IMR-90 (cell line): Measurements from ENCODE around the gene EIF4A3. TPM values are rescaled to one million over a fixed set of nuclear protein-coding genes. Genes with fewer than 3 reads are reported as not detected.

Experiments used
- ATAC-seq: fragments of 200-7000 bp; cut with Tn5 transposase; 2 replicates; pipeline ENCODE4 v1.9.1; 2020; ENCODE audit warnings: low read depth, mild to moderate bottlenecking, moderate library complexity
- BruUV-seq: library from RNA; stranded (reverse); fragments of 400-500 nt; replicated peaks from 2 replicates; lab custom pipeline; 2021; lab: Mats Ljungman, UMichigan
- CTCF ChIA-PET: fragments of 300-600 bp; formaldehyde crosslinking; extraction: SDS; loops from one replicate; lab custom pipeline; 2021; ENCODE audit warnings: antibody characterized with exemption; lab: Yijun Ruan, JAX
- POLR2A ChIA-PET: fragments of 300-600 bp; sonication (Branson Sonifier 250); formaldehyde crosslinking; loops from one replicate; lab custom pipeline; 2022; ENCODE audit warnings: antibody characterized with exemption; ENCODE audit not compliant: unreplicated experiment; lab: Charles Lee
- DNase-seq: peaks from one replicate; pipeline ENCODE4 v3.0.0; 2013
- H2AFZ ChIP-seq: replicated peaks from 2 replicates; pipeline ENCODE3; 2013; ENCODE audit warnings: low read length, mild to moderate bottlenecking; ENCODE audit not compliant: poor library complexity
- H2AK5ac ChIP-seq: 2 replicates; pipeline ENCODE4 v1.6.1; 2013; ENCODE audit warnings: low read depth, low read length, inconsistent platforms
- H2AK9ac ChIP-seq: replicated peaks from 2 replicates; pipeline ENCODE3; 2013; ENCODE audit warnings: mild to moderate bottlenecking, low read depth, low read length, moderate library complexity; ENCODE audit not compliant: poor library complexity
- H2BK120ac ChIP-seq: 2 replicates; pipeline ENCODE4 v1.6.1; 2013; ENCODE audit warnings: low read depth, low read length, inconsistent platforms
- H2BK15ac ChIP-seq: 3 replicates; pipeline ENCODE4 v1.6.1; 2013; ENCODE audit warnings: low read depth, low read length, inconsistent platforms
- H2BK20ac ChIP-seq: 2 replicates; pipeline ENCODE4 v1.6.1; 2013; ENCODE audit warnings: low read depth, mild to moderate bottlenecking, inconsistent platforms, low read length, moderate library complexity
- H2BK5ac ChIP-seq: 2 replicates; pipeline ENCODE4 v1.6.1; 2013; ENCODE audit warnings: mild to moderate bottlenecking, low read depth, low read length, inconsistent platforms; ENCODE audit not compliant: poor library complexity, severe bottlenecking
- H3K14ac ChIP-seq: replicated peaks from 2 replicates; pipeline ENCODE4 v1.6.1; 2013; ENCODE audit warnings: low read depth, low read length, inconsistent platforms
- H3K18ac ChIP-seq: 2 replicates; pipeline ENCODE4 v1.6.1; 2013; ENCODE audit warnings: low read depth, low read length, control low read depth
- H3K23ac ChIP-seq: 2 replicates; pipeline ENCODE4 v1.6.1; 2013; ENCODE audit warnings: low read depth, low read length, inconsistent platforms
- H3K27ac ChIP-seq: 2 replicates; pipeline ENCODE4 v1.5.1; 2013; ENCODE audit warnings: mild to moderate bottlenecking, control low read depth, low read length; ENCODE audit not compliant: insufficient read depth
- H3K27me3 ChIP-seq: 2 replicates; pipeline ENCODE4 v1.6.1; 2013; ENCODE audit warnings: low read length; ENCODE audit not compliant: control insufficient read depth, insufficient read depth
- H3K36me3 ChIP-seq: 2 replicates; pipeline ENCODE4 v1.6.1; 2013; ENCODE audit warnings: low read length, mixed read lengths; ENCODE audit not compliant: control insufficient read depth, insufficient read depth
- H3K4ac ChIP-seq: 2 replicates; pipeline ENCODE4 v1.6.1; 2013; ENCODE audit warnings: low read depth, low read length, inconsistent platforms
- H3K4me1 ChIP-seq: 2 replicates; pipeline ENCODE4 v1.6.1; 2013; ENCODE audit warnings: low read length, mixed read lengths; ENCODE audit not compliant: control insufficient read depth, insufficient read depth
- H3K4me2 ChIP-seq: 2 replicates; pipeline ENCODE4 v1.6.1; 2013; ENCODE audit warnings: low read depth, mild to moderate bottlenecking, control low read depth, low read length, moderate library complexity
- H3K4me3 ChIP-seq: 2 replicates; pipeline ENCODE4 v1.5.1; 2013; ENCODE audit warnings: low read depth, mild to moderate bottlenecking, control low read depth, low read length, moderate library complexity; ENCODE audit not compliant: insufficient read depth
- H3K56ac ChIP-seq: 2 replicates; pipeline ENCODE4 v1.6.1; 2013; ENCODE audit warnings: low read length, inconsistent platforms; ENCODE audit not compliant: insufficient read depth; ENCODE audit errors: extremely low read depth
- H3K79me1 ChIP-seq, 2 experiments: 2 replicates each; pipeline ENCODE4 v1.6.1; 2013; ENCODE audit warnings: low read length in 2 of 2, inconsistent platforms in 1 of 2, low read depth in 1 of 2
- H3K9ac ChIP-seq: 2 replicates; pipeline ENCODE4 v1.6.1; 2013; ENCODE audit warnings: low read depth, low read length, control low read depth
- H3K9me1 ChIP-seq: 2 replicates; pipeline ENCODE4 v1.6.1; 2013; ENCODE audit warnings: low read length, inconsistent platforms; ENCODE audit not compliant: insufficient read depth
- H3K9me3 ChIP-seq: 2 replicates; pipeline ENCODE4 v1.6.1; 2013; ENCODE audit warnings: low read length; ENCODE audit not compliant: control insufficient read depth, insufficient read depth
- H4K20me1 ChIP-seq: 2 replicates; pipeline ENCODE4 v1.6.1; 2013; ENCODE audit warnings: low read length, inconsistent platforms; ENCODE audit not compliant: insufficient read depth
- H4K5ac ChIP-seq: 2 replicates; pipeline ENCODE4 v1.6.1; 2013; ENCODE audit warnings: mild to moderate bottlenecking, low read depth, low read length, control low read depth
- H4K8ac ChIP-seq, 2 experiments: 2 replicates each; pipeline ENCODE4 v1.6.1; 2013; ENCODE audit warnings: low read depth in 2 of 2, low read length in 2 of 2, control low read depth in 1 of 2, inconsistent platforms in 1 of 2
- H4K91ac ChIP-seq: 2 replicates; pipeline ENCODE4 v1.6.1; 2013; ENCODE audit warnings: low read depth, low read length, inconsistent platforms; ENCODE audit not compliant: insufficient read depth
- BHLHE40 ChIP-seq: fragments of 150-350 bp; IDR thresholded peaks from 2 replicates; pipeline ENCODE4 v1.6.1; 2016; ENCODE audit warnings: mild to moderate bottlenecking, low read depth, low read length
- CEBPB ChIP-seq: IDR thresholded peaks from 2 replicates; pipeline ENCODE4 v1.6.1; 2012; ENCODE audit warnings: low read depth, low read length, improper control_type of control experiment
- CHD1 ChIP-seq: IDR thresholded peaks from 2 replicates; pipeline ENCODE4 v1.6.1; 2012; ENCODE audit warnings: low read depth, low read length, improper control_type of control experiment
- ELK1 ChIP-seq: fragments of 150-350 bp; IDR thresholded peaks from 2 replicates; pipeline ENCODE4 v1.6.1; 2016; ENCODE audit warnings: low read depth, mild to moderate bottlenecking, low read length, moderate library complexity, borderline replicate concordance
- FOS ChIP-seq: fragments of 150-350 bp; IDR thresholded peaks from 2 replicates; pipeline ENCODE4 v1.6.1; 2016; ENCODE audit warnings: low read depth, low read length
- MAFK ChIP-seq: IDR thresholded peaks from 2 replicates; pipeline ENCODE4 v1.6.1; 2012; ENCODE audit warnings: low read depth, low read length, improper control_type of control experiment
- MAZ ChIP-seq: IDR thresholded peaks from 2 replicates; pipeline ENCODE4 v1.6.1; 2012; ENCODE audit warnings: low read depth, mild to moderate bottlenecking, low read length, improper control_type of control experiment, moderate library complexity, borderline replicate concordance
- MXI1 ChIP-seq: IDR thresholded peaks from 2 replicates; pipeline ENCODE4 v1.6.1; 2012; ENCODE audit warnings: low read depth, mild to moderate bottlenecking, low read length, moderate library complexity, borderline replicate concordance
- NFE2L2 ChIP-seq: fragments of 150-350 bp; IDR thresholded peaks from 2 replicates; pipeline ENCODE4 v1.6.1; 2016; ENCODE audit warnings: low read depth, mild to moderate bottlenecking, low read length
- POLR2A ChIP-seq: IDR thresholded peaks from 2 replicates; pipeline ENCODE4 v1.6.1; 2012; ENCODE audit warnings: mild to moderate bottlenecking, low read depth, low read length
- RAD21 ChIP-seq: IDR thresholded peaks from 2 replicates; pipeline ENCODE4 v1.6.1; 2012; ENCODE audit warnings: low read length, improper control_type of control experiment
- RCOR1 ChIP-seq: IDR thresholded peaks from 2 replicates; pipeline ENCODE4 v1.6.1; 2012; ENCODE audit warnings: mild to moderate bottlenecking, low read length, improper control_type of control experiment; ENCODE audit not compliant: insufficient replicate concordance
- RFX5 ChIP-seq: IDR thresholded peaks from 2 replicates; pipeline ENCODE4 v1.8.0; 2012; ENCODE audit warnings: low read depth, mild to moderate bottlenecking, low read length, moderate library complexity
- SMC3 ChIP-seq: fragments of 150-350 bp; IDR thresholded peaks from 2 replicates; pipeline ENCODE4 v1.6.1; 2016; ENCODE audit warnings: low read depth, mild to moderate bottlenecking, antibody characterized with exemption, low read length, moderate library complexity
- WGBS, 2 experiments: methylation state at CpG; one replicate each; pipeline versions ENCODE4 v1.1.5 to v1.1.7; 2013; ENCODE audit warnings: missing lambda C conversion rate in 2 of 2; ENCODE audit not compliant: insufficient read length in 1 of 2; ENCODE audit errors: extremely low coverage in 2 of 2; 5-methylcytosine and 5-hydroxymethylcytosine counted together
- dilution Hi-C: fragments of 300-500 bp; cut with HindIII; formaldehyde crosslinking; loops from one replicate; pipeline ENCODE4 v1.14.3; 2018; ENCODE audit warnings: low sequenced_read_pairs; ENCODE audit not compliant: unreplicated experiment
- in situ Hi-C: fragments of 300-500 bp; cut with MboI; formaldehyde crosslinking; loops from 3 replicates; pipeline ENCODE4 v1.14.3; 2019; ENCODE audit warnings: low sequenced_read_pairs, inconsistent platforms, mixed read lengths
- intact Hi-C: fragments of 100-400 bp; cut with micrococcal nuclease; formaldehyde crosslinking; loops from 2 replicates; pipeline ENCODE4 v1.10.0; 2022
- polyA plus RNA-seq, 3 experiments: library from polyadenylated mRNA; depleted of rRNA; stranded (reverse); fragments of >200 nt; gene quantifications; 2 replicates each; pipeline ENCODE4 v1.2.3, GENCODE V29; 2012; ENCODE audit warnings: low replicate concordance in 1 of 3
- total RNA-seq: library from RNA; depleted of rRNA; stranded (reverse); fragments of >200 nt; gene quantifications from 2 replicates; pipeline ENCODE4 v1.2.3, GENCODE V29; 2012
- TF ChIP-seq, protein P1 (sequence below): fragments of 150-350 bp; IDR thresholded peaks from 2 replicates; pipeline ENCODE4 v1.6.1; 2017; ENCODE audit warnings: mild to moderate bottlenecking, antibody characterized with exemption, low read length, low read depth
- TF ChIP-seq, protein P2 (sequence below): conservative IDR thresholded peaks from 2 replicates; pipeline ENCODE4 v1.5.1; 2012; ENCODE audit warnings: mild to moderate bottlenecking, low read depth, low read length, improper control_type of control experiment

The EIF4A3 gene
- total and polyA plus RNA-seq, 2 of the 4 experiments (the other 2 are of a cell fraction) = 85.3 to 97.1 TPM

DNA sequence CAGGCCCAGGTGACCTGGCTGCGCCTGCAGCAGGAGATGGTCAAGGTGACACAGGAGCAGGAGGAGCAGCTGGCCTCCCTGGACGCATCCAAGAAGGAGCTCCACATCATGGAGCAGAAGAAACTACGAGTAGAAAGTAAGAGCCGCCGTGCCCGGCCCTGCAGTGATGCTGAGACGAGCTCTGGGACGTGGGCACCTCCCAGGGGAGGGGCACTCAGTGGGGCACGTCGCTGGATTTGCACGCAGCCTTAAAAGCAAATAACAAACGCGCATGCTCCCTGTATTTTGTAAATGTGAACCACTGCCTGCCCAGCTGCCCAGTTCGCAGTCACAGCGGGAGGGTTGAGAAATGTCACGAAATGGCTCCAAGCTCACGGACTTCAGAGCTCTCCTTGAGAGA, 60.8 kb downstream of the EIF4A3 start:
- ATAC-seq (no peak), DNase-seq (no peak)
- Histone ChIP-seq H3K4me1 (no peaks in the 10 kb centered on the region), H2BK5ac (no peak overlapping the region), H3K79me1 (no peaks in the 10 kb centered on the region), H2BK15ac (no peak overlapping the region), H4K5ac (no peak overlapping the region), H3K27me3 (peaks cover 7% of the 10 kb centered on the region; the same call in 1 of the 2 replicates), H2BK20ac (no peak overlapping the region), H3K4ac (no peak overlapping the region), H2AFZ (no peak overlapping the region), H3K27ac (no peak overlapping the region), H2AK9ac (peak overlapping the region; percentile 19), H2AK5ac (no peak overlapping the region), H3K9me1 (no peaks in the 10 kb centered on the region), H3K14ac (no peak overlapping the region), H3K4me3 (no peak overlapping the region), H2BK120ac (no peak overlapping the region), H3K9me3 (no peaks in the 10 kb centered on the region), H4K8ac (no peak overlapping the region), H3K56ac (no peak overlapping the region), H4K20me1 (no peaks in the 10 kb centered on the region), H3K9ac (no peak overlapping the region), H3K23ac (no peak overlapping the region), H4K91ac (no peak overlapping the region), H3K36me3 (no peaks in the 10 kb centered on the region), H3K18ac (no peak overlapping the region), H3K4me2 (no peak overlapping the region)
- TF ChIP-seq CHD1 (no peak), RAD21 (no peak), NFE2L2 (no peak), BHLHE40 (no peak), RCOR1 (no peak), SMC3 (no peak), MAZ (no peak), FOS (no peak), ELK1 (no peak), POLR2A (no peak), MXI1 (no peak), CEBPB (no peak), RFX5 (no peak), MAFK (no peak)
- TF ChIP-seq, protein P1, sequence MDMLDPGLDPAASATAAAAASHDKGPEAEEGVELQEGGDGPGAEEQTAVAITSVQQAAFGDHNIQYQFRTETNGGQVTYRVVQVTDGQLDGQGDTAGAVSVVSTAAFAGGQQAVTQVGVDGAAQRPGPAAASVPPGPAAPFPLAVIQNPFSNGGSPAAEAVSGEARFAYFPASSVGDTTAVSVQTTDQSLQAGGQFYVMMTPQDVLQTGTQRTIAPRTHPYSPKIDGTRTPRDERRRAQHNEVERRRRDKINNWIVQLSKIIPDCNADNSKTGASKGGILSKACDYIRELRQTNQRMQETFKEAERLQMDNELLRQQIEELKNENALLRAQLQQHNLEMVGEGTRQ = no peak
- TF ChIP-seq, protein P2, sequence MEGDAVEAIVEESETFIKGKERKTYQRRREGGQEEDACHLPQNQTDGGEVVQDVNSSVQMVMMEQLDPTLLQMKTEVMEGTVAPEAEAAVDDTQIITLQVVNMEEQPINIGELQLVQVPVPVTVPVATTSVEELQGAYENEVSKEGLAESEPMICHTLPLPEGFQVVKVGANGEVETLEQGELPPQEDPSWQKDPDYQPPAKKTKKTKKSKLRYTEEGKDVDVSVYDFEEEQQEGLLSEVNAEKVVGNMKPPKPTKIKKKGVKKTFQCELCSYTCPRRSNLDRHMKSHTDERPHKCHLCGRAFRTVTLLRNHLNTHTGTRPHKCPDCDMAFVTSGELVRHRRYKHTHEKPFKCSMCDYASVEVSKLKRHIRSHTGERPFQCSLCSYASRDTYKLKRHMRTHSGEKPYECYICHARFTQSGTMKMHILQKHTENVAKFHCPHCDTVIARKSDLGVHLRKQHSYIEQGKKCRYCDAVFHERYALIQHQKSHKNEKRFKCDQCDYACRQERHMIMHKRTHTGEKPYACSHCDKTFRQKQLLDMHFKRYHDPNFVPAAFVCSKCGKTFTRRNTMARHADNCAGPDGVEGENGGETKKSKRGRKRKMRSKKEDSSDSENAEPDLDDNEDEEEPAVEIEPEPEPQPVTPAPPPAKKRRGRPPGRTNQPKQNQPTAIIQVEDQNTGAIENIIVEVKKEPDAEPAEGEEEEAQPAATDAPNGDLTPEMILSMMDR = no peak
- ChIA-PET POLR2A (no interaction called here), CTCF (no interaction called here)
- in situ Hi-C loops = no loop called here
- dilution Hi-C loops = no loop called here
- intact Hi-C loops = loop anchor here (10.0 kb wide), 1 partner anchor 169 kb away; no protein-coding TSS in a partner anchor
- no TSS peak for BruUV-seq
- 74% methylated on average over 12 of the region's 17 CpGs; no CpG with 5 or more reads in 1 of the 2 experiments for WGBS, 2 experiments
